ENCODE measurements around the gene PRSS36. TPM values are rescaled to one million over a fixed set of nuclear protein-coding genes. Genes with fewer than 3 reads are reported as not detected.
"Not testable (repeated sequence)": the region's sequence is repeated elsewhere in the genome, so short reads cannot be mapped to it uniquely, and the experiment has no call there.

Gene PRSS36
- polyA plus RNA-seq (ENCODE audit: insufficient read length): 1.0 TPM

DNA sequence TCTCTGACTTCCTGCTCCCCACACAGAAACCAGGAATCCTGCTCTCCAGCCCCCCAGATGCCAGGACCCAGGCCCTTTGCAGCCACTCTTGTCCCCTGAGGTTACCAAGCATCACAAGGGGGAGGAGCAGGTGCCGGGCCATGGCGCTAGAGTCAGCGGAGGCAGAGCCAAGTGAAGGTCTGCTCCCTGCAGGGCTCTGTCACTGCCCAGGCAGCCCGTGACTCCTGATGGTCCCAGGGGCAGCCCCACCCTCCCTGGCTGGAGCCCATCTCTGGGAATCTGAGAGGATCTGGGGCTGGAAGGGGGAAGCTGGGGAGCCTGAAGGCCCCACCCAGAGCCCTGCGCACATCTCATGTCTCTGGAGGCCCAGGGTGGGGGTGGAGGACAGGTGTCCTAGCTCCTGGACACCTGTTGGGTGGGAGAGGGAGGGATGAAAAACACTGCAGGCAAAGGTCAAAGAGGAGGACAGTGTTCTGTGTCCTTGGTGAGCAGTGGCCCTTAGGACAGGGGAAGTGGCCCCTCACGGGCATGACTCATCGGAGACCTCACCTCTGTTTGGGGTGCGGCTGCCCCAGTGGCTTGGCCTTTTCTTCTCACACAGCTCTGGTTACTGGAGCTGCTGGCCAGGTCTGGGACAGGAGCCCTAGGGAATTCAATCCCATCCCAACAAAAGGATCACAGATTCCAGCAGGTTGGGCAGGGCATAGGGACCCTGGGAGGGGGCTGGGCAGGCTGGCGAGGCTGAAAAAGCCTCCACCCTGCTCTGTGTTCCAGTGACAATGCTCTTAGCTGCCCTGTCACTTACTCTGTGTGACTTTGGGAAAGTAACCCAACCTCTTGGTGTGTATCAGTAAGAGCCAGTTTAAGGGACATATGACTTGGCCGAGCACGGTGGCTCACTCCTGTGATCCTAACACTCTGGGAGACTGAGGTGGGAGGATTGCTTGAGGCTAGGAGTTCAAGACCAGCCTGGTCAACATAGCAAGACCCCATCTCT, at the start of gene PRSS36:
TSS of gene PRSS36 (minus strand) at position 173 of the 997 bp plus-strand sequence. CDS start at position 142, 31 bp downstream.
- no peak for DNase-seq (ENCODE audit: low read depth)

DNA sequence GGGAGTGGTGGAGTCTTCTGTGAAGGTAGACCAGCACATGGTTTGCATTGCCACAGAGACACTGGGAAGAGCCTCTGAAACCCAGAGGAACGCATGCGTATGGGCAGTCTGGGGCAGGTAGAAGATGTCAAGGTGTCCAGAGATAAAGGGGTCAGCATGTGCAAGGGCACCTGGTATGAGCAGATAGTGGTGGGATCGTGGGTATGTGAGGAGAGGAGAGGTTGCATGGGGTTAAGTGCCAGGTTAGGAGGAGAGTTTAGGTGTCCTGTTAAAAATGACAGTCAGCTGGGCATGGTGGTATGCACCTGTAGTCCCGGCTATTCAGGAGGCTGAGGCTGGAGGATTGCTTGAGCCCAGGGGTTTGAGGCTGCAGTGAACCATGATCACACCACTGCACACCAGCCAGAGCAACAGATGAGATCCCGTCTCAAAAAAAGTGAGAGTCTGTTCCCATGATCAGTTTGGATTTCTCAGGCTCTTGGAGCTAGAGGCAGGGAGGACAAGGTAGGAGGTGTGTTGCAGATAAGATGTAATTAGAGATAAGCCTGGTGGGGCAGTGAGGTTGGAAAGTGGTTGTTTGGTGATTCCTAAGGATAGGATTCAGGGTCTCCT, 49.7 kb upstream of the PRSS36 start:
- no peak for DNase-seq (ENCODE audit: low read depth)

DNA sequence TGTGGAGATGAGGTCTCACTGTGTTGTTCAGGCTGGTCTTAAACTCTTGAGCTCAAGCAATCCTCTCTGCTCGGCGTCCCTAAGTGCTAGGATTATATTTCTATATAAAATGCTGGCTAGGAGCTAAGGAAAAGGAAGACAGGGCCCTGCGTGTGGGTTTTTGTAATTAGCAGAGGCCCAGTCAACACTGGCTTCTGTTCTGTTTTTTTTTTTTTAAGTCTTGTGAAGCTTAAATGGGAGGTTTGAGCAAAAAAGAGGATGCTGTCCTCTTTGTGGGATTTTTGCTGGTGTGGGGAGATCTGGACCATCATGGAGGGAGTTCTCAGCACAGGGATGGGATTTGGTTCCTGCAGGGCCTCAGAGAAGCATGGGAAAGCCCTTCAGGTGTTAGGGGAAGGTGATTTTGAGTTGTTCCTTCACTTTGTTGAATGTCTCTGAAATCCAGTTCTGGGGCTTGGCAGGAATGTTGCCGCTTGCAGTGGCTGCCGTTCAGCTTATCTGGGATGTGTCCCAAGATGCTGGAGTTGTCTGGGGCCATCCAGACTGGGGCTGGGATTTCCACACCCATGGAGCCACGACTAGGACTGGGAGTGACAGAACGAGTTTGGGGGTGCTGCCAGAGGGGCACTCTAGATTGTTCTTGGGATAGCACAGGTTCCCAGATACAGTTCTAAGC, 48.5 kb upstream of the PRSS36 start:
- no peak for DNase-seq (ENCODE audit: low read depth)

DNA sequence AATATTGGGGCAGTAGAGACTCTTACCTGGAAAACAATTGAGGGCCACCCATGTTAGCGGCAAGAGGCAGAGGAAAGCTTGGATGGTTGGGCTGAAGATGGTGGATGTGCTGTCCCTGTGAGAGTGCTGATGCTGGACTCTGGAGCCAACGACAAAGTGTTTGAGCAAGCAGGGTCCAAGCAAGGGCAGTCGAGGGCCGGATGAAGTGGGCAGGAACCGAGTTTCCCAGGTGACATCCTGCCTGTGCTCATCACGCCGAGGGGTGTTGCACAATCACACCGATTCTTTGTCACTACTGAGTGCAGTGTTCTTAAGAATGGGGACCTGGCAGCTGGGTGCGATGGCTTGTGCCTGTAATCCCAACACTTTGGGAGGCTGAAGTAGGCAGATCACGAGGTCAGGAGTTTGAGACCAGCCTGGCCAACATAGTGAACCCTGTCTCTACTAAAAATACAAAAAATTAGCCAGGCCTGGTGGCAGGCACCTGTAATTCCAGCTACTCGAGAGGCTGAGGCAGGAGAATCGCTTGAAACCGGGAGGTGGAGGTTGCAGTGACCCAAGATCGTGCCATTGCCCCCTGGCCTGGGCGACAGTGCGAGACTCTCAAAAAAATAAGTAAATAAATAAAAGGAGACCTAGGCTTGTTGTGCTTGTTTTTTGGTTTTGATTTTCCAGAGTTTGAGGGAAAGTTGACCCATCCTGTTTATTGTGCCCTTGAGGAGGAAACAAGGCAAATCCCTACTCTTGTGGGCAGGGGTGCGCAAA, 46.6 kb upstream of the PRSS36 start:
- DNase-seq (ENCODE audit: low read depth): no peak

DNA sequence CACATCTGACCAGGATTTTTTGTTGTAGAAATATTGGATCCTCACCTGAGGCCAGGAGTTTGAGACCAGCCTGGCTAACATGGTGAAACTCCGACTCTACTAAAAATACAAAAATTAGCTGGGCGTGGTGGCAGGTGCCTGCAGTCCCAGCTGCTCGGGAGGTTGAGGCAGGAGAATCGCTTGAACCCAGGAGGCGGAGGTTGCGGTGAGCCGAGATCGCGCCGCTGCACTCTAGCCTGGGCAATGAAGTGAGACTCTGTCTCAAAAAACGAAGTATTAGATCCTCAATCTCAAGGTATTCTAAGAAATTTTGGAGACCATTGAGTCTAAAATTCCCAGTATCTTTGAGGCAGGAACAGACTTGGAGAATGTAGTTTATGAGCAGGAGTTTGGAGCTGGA, 46.0 kb upstream of the PRSS36 start:
- not testable (repeated sequence) for DNase-seq (ENCODE audit: low read depth)

DNA sequence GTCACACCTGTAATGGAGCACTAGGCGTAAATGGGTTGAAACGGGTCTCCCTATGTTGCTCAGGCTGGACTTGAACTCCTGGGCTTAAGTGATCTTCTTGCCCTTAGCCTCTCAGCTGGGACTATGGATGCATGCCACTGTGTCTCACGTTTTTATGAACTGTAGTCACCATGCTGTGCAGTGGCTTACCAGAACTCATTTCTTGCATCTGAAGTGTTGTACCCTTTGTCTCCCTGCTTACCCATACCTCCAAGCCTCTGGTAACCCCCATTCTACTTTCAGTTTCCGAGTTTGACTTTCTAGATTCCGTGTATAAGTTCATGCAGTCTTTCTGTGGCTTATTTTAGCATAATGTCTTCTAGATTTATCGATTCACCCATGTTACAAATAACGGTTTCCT, 45.0 kb upstream of the PRSS36 start:
- no peak for DNase-seq (ENCODE audit: low read depth)

DNA sequence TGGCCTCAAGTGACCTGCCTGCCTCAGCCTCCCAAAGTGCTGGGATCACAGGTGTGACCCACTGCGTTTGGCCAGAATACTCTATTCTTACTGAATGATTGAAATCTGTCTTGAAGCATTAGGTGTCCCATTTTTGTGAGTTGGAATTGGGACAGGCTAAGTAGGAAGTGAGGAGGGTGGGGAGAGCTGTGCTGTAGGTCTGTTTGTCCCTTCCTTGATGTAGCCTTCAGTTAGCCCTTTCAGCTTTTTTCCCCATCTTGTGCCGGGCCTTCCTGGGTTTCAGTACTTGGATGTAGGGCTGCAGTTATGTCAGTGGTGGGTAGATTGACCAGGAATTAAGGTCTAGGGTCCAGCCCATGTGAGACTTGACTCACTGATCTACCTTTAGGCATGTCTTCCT, 44.0 kb upstream of the PRSS36 start:
- no peak for DNase-seq (ENCODE audit: low read depth)

DNA sequence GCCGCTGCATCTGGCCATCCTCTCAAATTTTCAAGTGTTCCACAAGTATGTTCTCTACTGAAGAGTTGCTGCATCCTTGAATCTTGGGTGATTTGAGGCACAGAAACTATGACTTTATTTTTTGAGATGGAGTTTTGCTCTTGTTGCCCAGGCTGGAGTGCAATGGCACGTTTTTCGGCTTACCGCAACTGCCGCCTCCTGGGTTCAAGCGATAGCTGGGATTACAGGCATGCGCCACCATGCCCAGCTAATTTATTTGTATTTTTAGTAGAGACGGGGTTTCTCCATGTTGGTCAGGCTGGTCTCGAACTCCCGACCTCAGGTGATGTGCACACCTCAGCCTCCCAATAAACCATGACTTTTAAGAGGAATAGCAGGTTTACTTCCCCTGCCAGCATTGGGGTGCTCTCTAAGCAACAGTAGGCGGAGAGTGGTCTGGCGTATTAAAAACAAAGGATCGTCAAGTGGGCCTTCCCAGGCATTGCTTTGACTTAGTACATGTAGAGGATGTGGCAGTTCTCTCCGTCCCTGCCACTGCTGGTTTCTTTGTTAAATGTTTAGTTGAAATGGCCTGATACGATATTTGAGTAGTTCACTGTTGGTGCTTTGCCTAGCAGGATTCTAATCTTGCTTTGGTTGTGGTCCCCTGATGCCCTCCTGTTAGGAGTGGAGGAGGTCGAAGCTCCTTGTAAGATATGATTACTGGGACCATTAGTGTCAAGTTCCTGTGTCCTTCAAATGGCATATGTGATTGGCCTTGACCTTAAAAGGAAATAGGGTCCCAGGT, 43.2 kb upstream of the PRSS36 start:
- no peak for DNase-seq (ENCODE audit: low read depth)

DNA sequence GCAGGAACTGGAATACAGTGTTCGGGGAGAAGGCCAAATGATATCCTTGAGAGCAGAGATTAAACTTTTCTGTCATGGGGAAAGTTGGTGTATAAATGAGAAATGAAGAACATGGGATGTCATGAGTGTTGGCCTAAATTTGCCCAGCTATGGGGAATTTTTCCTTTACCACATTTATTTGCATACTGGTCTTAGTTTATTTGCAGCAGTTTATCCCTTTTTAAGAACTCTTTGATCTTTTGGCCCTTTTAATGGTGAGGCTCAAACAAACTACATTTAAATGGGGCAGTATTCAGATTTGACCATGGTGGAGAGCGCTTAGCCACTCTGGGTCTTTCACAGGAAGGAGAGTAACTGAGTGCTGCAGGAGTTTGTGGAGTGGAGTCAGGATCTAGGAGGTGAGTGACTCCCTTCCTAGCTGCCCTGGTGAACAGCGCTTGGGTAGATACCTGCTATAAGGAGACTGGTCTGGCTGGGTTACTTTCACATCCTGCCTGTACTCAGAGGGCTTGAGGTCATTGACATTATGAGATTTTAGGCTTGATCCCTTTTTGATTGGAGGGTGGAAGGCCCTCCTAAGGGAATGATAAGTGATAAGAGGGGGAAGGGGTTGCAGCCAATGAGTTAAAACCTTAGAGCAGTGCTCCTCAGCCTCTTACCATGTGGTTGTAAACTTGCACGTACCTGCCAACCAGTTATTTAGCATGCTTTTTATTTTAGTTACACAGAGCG, 42.0 kb upstream of the PRSS36 start:
- DNase-seq (ENCODE audit: low read depth): no peak

DNA sequence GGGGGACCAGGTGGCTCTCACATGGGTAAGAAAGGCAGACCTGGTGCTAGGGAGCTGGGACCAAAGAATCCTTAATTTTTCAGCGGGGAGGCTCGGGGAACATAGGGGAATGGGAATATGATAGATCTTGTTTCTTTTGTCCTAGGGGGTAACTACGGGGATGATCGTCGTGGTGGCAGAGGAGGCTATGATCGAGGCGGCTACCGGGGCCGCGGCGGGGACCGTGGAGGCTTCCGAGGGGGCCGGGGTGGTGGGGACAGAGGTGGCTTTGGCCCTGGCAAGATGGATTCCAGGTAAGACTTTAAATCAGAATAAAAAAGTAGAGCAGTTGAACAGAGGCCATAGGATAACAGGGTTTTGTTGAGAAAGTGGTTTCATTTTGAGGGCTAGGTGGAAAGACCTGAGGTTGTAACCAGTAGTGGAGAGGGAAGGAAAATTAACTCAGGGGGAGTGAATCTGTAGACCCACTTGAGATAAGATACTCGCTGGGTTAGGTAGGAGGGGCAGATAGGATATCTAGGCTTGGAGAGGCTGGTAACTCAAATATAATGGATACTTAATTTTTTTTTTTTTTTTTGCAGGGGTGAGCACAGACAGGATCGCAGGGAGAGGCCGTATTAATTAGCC, 41.1 kb upstream of the PRSS36 start:
- no peak for DNase-seq (ENCODE audit: low read depth)

DNA sequence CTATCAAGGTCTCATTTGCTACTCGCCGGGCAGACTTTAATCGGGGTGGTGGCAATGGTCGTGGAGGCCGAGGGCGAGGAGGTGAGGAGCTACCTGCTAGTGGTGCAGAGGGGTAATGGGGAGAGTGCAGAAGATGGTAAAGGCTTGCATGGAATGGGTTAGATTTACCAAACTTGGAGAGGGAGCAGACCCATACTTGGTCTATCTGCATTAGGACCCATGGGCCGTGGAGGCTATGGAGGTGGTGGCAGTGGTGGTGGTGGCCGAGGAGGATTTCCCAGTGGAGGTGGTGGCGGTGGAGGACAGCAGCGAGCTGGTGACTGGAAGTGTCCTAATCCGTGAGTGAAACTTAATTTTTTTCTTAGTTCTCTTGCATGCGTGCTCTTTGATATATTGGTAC, 40.2 kb upstream of the PRSS36 start:
- DNase-seq (ENCODE audit: low read depth): no peak

DNA sequence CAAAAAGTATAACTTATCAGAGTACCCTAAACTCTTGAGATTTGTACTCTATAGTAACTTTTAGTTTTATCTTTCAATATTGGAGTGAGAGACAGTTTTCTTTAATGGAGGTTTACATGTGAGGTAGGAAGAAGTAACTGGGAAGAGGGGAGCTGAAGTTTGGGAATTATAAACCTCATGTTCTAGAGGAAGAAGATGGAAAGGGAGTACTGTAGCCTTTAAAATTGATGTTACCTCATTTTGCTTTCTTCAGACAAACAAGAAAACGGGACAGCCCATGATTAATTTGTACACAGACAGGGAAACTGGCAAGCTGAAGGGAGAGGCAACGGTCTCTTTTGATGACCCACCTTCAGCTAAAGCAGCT, 39.5 kb upstream of the PRSS36 start:
- no peak for DNase-seq (ENCODE audit: low read depth)

DNA sequence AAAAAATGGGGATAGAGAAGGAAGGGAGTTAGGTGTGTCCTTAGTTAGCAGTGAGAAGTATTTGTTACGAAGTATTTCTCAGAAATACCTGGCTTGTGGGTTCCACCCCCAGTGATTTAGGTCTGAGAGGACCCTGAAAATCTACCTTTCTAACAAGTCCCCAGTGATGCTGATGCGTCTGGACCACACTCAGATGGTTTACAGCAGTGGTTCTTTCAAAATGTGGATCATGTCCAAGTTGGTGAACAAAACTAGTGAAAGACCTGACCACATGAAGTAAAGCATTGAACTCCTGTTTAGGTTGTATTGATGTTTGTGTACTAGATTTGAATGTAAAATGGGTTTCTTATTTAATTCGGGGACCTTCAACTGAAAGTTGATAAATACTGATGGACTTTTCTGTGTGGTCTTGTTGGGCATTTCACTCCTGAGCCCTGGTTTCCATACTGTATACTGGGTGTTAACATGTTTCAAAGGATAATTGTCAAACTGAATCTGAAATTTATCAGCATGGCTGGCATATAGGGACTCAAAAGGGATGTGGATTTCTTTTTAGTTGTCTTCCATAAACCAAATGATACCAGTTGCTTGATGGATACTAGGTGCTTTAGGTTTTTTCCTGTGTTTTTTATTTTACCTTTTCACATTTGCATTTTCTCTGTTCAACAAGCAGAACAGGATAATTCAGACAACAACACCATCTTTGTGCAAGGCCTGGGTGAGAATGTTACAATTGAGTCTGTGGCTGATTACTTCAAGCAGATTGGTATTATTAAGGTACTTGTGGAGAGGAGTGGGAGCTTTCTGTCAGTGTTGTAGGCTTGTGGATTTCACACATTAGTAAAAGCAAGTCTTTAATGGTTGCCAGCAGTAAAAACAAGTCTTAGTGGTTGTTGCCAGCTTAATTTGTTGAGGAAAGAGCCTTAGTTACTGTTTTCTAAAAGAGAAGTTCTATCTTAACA, 38.9 kb upstream of the PRSS36 start:
- no peak for DNase-seq (ENCODE audit: low read depth)

DNA sequence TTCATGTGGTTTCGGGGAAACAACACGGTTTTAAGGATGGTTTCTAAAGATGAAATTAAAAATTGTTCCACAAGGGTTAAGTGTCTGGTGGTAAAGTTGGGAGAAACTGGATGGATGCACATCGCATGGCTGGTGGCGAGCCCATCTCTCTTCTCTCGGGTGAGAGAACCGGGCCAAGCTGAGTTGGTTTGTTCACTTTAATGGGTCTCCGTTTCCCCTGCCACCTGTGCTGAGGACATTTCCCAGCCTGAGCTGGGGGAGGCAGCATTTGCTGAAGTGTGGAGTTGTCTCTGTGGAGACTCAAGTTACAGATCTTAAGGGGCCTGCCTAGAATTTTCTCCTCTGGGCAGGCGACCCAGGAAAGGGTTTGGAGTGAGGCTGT, 37.9 kb upstream of the PRSS36 start:
- DNase-seq (ENCODE audit: low read depth): no peak

DNA sequence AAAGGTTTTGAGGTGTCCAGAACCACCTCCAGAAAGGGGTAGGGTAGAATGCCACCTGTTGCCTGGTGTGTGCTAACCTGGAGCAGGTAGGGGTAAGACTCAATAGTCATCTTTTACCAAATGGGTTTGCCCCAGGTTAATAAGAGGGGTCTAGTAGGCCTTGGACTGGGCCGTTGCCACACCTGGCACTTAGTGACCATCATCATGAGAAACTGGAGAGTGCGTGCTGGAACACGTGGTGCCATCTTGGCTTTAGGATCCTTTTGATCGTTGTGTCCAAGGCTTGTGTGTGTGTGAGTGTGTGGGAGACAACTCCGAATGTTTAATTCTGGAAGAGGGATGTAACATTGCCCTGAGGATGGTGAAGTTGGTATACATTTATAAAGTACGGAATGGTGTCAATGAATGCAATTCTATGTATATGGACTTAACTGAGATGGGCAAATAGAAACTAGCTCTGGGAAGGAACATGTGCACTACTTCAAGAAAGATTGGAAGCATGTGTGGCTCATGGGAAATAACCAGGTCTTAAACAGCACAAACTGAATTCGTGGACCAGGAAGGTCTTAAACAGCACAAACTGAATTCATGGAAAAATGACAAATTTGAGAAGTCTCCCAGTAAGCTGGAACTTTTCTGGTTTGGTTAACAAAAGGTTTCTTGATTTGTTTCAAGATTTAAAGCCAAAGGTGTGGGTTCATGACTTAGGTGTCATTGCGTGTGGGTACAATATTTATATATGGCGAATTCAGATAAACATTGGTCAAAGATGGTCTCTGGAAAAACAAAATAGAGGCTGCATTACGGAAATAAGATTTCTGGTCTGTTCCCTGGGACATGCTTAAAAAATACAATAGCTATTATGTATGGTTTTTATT, 37.3 kb upstream of the PRSS36 start:
- DNase-seq (ENCODE audit: low read depth): no peak

DNA sequence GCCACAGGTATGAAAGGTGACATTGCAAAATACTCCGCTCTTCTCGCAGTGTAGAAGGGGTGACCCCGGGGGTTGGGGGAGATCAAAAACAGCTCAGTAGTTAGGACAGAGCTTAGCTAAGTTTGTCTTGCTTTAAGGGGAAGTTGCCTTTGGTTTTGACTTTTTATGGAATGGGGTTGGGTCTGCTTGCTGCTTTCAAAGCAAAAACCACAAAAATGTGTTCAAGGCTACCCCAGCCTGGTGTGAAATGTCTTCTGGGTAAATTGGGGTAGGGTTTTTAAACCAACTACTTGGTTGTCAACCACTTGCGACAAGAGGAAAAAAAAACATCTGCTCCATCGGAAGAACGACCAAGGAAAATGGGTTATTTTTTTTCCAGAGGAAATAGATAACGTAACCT, 36.3 kb upstream of the PRSS36 start:
- DNase-seq (ENCODE audit: low read depth): no peak

DNA sequence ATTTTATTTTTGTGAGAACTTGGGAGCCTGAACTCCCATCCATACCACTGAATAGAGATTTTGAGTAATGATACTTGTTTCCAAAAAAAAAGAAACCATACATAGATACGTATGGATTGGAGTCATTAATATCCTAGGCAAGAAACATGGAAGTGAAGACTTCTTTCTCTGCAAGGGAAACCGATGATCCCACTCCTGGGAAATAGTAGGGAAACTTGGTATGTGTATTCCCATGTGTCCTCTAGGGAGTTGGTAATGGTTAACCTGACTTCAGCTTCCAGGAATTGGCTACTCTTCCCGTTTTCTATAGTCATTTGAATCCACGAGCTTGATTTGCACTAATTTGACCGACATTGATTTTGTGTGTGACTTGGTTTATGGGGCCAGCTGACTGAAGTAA, 35.5 kb upstream of the PRSS36 start:
- no peak for DNase-seq (ENCODE audit: low read depth)

DNA sequence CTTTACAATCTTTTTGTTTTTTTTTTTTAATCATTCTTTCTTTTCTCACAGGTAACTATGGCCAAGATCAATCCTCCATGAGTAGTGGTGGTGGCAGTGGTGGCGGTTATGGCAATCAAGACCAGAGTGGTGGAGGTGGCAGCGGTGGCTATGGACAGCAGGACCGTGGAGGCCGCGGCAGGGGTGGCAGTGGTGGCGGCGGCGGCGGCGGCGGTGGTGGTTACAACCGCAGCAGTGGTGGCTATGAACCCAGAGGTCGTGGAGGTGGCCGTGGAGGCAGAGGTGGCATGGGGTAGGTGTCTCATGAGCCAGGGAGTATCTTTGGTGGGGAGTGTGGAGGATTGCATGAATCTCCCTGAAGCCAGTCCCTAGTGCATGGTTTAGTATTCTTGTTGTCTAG, 35.0 kb upstream of the PRSS36 start:
- DNase-seq (ENCODE audit: low read depth): no peak
